Loucy (cell line): ENCODE data around the gene NDUFA6.

ENCODE experiments used
- H2AFZ ChIP-seq: fragments of 200-600 bp; sonication (generic); 2 replicates; pipeline ENCODE4 v1.6.0; 2016; ENCODE audit warnings: antibody characterized with exemption, mild to moderate bottlenecking, low read length, moderate library complexity
- H3F3A ChIP-seq: fragments of 200-600 bp; 2 replicates; pipeline ENCODE4 v1.6.0; 2016; ENCODE audit warnings: antibody characterized with exemption, low read depth, mild to moderate bottlenecking
- H3K27me3 ChIP-seq: fragments of 200-600 bp; sonication (generic); 2 replicates; pipeline ENCODE4 v1.6.1; 2014; ENCODE audit warnings: low read length, mild to moderate bottlenecking; ENCODE audit not compliant: insufficient read depth, poor library complexity, severe bottlenecking
- H3K36me3 ChIP-seq: fragments of 200-600 bp; sonication (generic); 2 replicates; pipeline ENCODE4 v1.6.1; 2016; ENCODE audit warnings: low read length; ENCODE audit not compliant: insufficient read depth
- H3K4me1 ChIP-seq: fragments of 200-600 bp; sonication (generic); 2 replicates; pipeline ENCODE4 v1.5.1; 2014; ENCODE audit warnings: low read length, mild to moderate bottlenecking; ENCODE audit not compliant: insufficient read depth, poor library complexity, severe bottlenecking
- H3K4me2 ChIP-seq: fragments of 200-600 bp; sonication (generic); 2 replicates; pipeline ENCODE4 v1.6.0; 2014; ENCODE audit warnings: antibody characterized with exemption, low read length, low read depth, mild to moderate bottlenecking; ENCODE audit not compliant: poor library complexity, severe bottlenecking
- H3K4me3 ChIP-seq: fragments of 200-600 bp; sonication (generic); 2 replicates; pipeline ENCODE4 v1.5.1; 2014; ENCODE audit warnings: low read length, mild to moderate bottlenecking, mixed read lengths; ENCODE audit not compliant: poor library complexity, severe bottlenecking
- H3K79me2 ChIP-seq: fragments of 200-600 bp; sonication (generic); 2 replicates; pipeline ENCODE4 v1.6.1; 2014; ENCODE audit warnings: low read length; ENCODE audit not compliant: insufficient read depth
- H3K9ac ChIP-seq: fragments of 200-600 bp; sonication (generic); 2 replicates; pipeline ENCODE4 v1.6.0; 2014; ENCODE audit warnings: mild to moderate bottlenecking, low read depth, low read length, moderate library complexity; ENCODE audit not compliant: poor library complexity, severe bottlenecking
- H3K9me2 ChIP-seq: fragments of 200-600 bp; sonication (generic); replicated peaks from 2 replicates; pipeline ENCODE4 v1.6.1; 2016; ENCODE audit warnings: low read depth, low read length, mixed read lengths
- H3K9me3 ChIP-seq: fragments of 200-600 bp; sonication (generic); 2 replicates; pipeline ENCODE4 v1.6.1; 2014; ENCODE audit warnings: mild to moderate bottlenecking, antibody characterized with exemption, low read length, low read depth; ENCODE audit not compliant: insufficient read depth
- H4K20me1 ChIP-seq: fragments of 200-600 bp; sonication (generic); 2 replicates; pipeline ENCODE4 v1.6.0; 2014; ENCODE audit warnings: antibody characterized with exemption, low read length, mild to moderate bottlenecking; ENCODE audit not compliant: insufficient read depth, poor library complexity, severe bottlenecking
- CTCF ChIP-seq: fragments of 200-600 bp; sonication (generic); conservative IDR thresholded peaks from 2 replicates; pipeline ENCODE4 v1.5.1; 2014; ENCODE audit warnings: mild to moderate bottlenecking, antibody characterized with exemption, low read length
- EZH2phosphoT487 ChIP-seq: fragments of 200-600 bp; IDR thresholded peaks from 2 replicates; pipeline ENCODE4 v1.6.1; 2018; ENCODE audit warnings: antibody characterized with exemption, mild to moderate bottlenecking, moderate library complexity, borderline replicate concordance

Gene NDUFA6

GRCh38 chr22:42083119-42083518 lies 7.5 kb downstream of the NDUFA6 start:
- Histone ChIP-seq H3K9me3 (no peaks in the 10 kb centered on the region), H3K36me3 (peaks cover 40% of the 10 kb centered on the region), H2AFZ (no peak overlapping the region), H4K20me1 (peaks cover 11% of the 10 kb centered on the region), H3K4me1 (peaks cover 24% of the 10 kb centered on the region), H3K27me3 (no peaks in the 10 kb centered on the region), H3K9ac (no peak overlapping the region), H3K9me2 (no peaks in the 10 kb centered on the region), H3K4me2 (no peak overlapping the region), H3K79me2 (peaks cover 64% of the 10 kb centered on the region), H3K4me3 (no peak overlapping the region), H3F3A (0 out of 2 replicates have a peak, but pooled peaks cover 9% of the 10 kb centered on the region)
- TF ChIP-seq EZH2phosphoT487 (no peak), CTCF (no peak)

- Histone ChIP-seq H3K4me2 (peak overlapping the region; percentile 89), H3K27me3 (no peaks in the 10 kb centered on the region), H3K79me2 (peaks cover 42% of the 10 kb centered on the region), H3K9me2 (no peaks in the 10 kb centered on the region), H3K36me3 (peaks cover 21% of the 10 kb centered on the region; the same call in 1 of the 2 replicates), H3K9ac (peak overlapping the region; percentile 89), H3K9me3 (no peaks in the 10 kb centered on the region), H3K4me3 (peak overlapping the region; percentile 97), H2AFZ (peak overlapping the region; percentile 95), H3K4me1 (peaks cover 24% of the 10 kb centered on the region), H4K20me1 (peaks cover 4% of the 10 kb centered on the region), H3F3A (no peaks in the 10 kb centered on the region)
- TF ChIP-seq EZH2phosphoT487 (no peak), CTCF (no peak)
Observed at GRCh38 chr22:42080287-42080686, 10.3 kb downstream of the NDUFA6 start.

- Histone ChIP-seq H4K20me1 (peaks cover 4% of the 10 kb centered on the region), H3K36me3 (peaks cover 14% of the 10 kb centered on the region; the same call in 1 of the 2 replicates), H2AFZ (peak within 1 kb of the TSS; percentile 95), H3K9me3 (no peaks in the 10 kb centered on the region), H3F3A (no peaks in the 10 kb centered on the region), H3K4me3 (peak within 1 kb of the TSS; percentile 97), H3K9ac (peak within 1 kb of the TSS; percentile 89), H3K27me3 (no peaks in the 10 kb centered on the region), H3K79me2 (peaks cover 40% of the 10 kb centered on the region), H3K4me2 (peak within 1 kb of the TSS; percentile 89), H3K4me1 (peaks cover 24% of the 10 kb centered on the region), H3K9me2 (no peaks in the 10 kb centered on the region)
- no peak for TF ChIP-seq CTCF
Observed at GRCh38 chr22:42079319-42080251, 11.0 kb downstream of the NDUFA6 start, which contains the start of gene SMDT1. SMDT1 (plus strand) TSS chr22:42079700; CDS start chr22:42079769, 69 bp downstream.
